ENCODE data around the gene SLC19A2. TPM values are rescaled to one million over a fixed set of nuclear protein-coding genes. Genes with fewer than 3 reads are reported as not detected.

Gene SLC19A2
- polyA plus RNA-seq, 1 donor from 2014 or later, result 45.8 TPM

GRCh38 chr1:169462385-169462784 lies 23.4 kb downstream of the SLC19A2 start:
- H3K36me3 ChIP-seq (ENCODE audit: insufficient read depth, low read length), result no peaks in the 10 kb centered on the region
- H3K9me3 ChIP-seq (ENCODE audit: low read length), result peaks cover under 1% of the 10 kb centered on the region
- no peaks in the 10 kb centered on the region for H3K9me2 ChIP-seq (ENCODE audit: insufficient read depth, low read length)
- H2AFZ ChIP-seq (ENCODE audit: low read depth, low read length), result no peak overlapping the region
- no peak overlapping the region for H3K9ac ChIP-seq (ENCODE audit: low read length)
- no peak overlapping the region for H3K4me3 ChIP-seq (ENCODE audit: low read length)
- H3K4me2 ChIP-seq (ENCODE audit: low read length), result no peak overlapping the region
- TF ChIP-seq, protein P1, sequence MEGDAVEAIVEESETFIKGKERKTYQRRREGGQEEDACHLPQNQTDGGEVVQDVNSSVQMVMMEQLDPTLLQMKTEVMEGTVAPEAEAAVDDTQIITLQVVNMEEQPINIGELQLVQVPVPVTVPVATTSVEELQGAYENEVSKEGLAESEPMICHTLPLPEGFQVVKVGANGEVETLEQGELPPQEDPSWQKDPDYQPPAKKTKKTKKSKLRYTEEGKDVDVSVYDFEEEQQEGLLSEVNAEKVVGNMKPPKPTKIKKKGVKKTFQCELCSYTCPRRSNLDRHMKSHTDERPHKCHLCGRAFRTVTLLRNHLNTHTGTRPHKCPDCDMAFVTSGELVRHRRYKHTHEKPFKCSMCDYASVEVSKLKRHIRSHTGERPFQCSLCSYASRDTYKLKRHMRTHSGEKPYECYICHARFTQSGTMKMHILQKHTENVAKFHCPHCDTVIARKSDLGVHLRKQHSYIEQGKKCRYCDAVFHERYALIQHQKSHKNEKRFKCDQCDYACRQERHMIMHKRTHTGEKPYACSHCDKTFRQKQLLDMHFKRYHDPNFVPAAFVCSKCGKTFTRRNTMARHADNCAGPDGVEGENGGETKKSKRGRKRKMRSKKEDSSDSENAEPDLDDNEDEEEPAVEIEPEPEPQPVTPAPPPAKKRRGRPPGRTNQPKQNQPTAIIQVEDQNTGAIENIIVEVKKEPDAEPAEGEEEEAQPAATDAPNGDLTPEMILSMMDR (IDR thresholded peaks at IDR 0.05; ENCODE audit: poor library complexity, severe bottlenecking), result no peak
- TF ChIP-seq EZH2 (IDR thresholded peaks at IDR 0.05; ENCODE audit: borderline replicate concordance, insufficient read depth, low read length, poor library complexity, severe bottlenecking) (no peak), MXI1 (conservative IDR thresholded peaks at IDR 0.05; ENCODE audit: poor library complexity, severe bottlenecking) (no peak), SMC3 (conservative IDR thresholded peaks at IDR 0.05; ENCODE audit: poor library complexity) (no peak), EP300 (conservative IDR thresholded peaks at IDR 0.05; ENCODE audit: poor library complexity, severe bottlenecking) (no peak), RAD21 (conservative IDR thresholded peaks at IDR 0.05) (no peak), POLR2AphosphoS5 (IDR thresholded peaks at IDR 0.05) (no peak), TAF1 (IDR thresholded peaks at IDR 0.05; ENCODE audit: low read depth) (no peak)
- TF ChIP-seq, protein P2, sequence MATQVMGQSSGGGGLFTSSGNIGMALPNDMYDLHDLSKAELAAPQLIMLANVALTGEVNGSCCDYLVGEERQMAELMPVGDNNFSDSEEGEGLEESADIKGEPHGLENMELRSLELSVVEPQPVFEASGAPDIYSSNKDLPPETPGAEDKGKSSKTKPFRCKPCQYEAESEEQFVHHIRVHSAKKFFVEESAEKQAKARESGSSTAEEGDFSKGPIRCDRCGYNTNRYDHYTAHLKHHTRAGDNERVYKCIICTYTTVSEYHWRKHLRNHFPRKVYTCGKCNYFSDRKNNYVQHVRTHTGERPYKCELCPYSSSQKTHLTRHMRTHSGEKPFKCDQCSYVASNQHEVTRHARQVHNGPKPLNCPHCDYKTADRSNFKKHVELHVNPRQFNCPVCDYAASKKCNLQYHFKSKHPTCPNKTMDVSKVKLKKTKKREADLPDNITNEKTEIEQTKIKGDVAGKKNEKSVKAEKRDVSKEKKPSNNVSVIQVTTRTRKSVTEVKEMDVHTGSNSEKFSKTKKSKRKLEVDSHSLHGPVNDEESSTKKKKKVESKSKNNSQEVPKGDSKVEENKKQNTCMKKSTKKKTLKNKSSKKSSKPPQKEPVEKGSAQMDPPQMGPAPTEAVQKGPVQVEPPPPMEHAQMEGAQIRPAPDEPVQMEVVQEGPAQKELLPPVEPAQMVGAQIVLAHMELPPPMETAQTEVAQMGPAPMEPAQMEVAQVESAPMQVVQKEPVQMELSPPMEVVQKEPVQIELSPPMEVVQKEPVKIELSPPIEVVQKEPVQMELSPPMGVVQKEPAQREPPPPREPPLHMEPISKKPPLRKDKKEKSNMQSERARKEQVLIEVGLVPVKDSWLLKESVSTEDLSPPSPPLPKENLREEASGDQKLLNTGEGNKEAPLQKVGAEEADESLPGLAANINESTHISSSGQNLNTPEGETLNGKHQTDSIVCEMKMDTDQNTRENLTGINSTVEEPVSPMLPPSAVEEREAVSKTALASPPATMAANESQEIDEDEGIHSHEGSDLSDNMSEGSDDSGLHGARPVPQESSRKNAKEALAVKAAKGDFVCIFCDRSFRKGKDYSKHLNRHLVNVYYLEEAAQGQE (IDR thresholded peaks at IDR 0.05; ENCODE audit: borderline replicate concordance), result no peak
- H3K27ac ChIP-seq (ENCODE audit: low read length), result no peak overlapping the region
- H3K27me3 ChIP-seq (ENCODE audit: insufficient read depth, low read depth, low read length), result no peaks in the 10 kb centered on the region
- H4K20me1 ChIP-seq (ENCODE audit: insufficient read depth), result no peaks in the 10 kb centered on the region
- no peaks in the 10 kb centered on the region for H3K79me2 ChIP-seq (replicated peaks; ENCODE audit: insufficient read depth, low read length)
- no peaks in the 10 kb centered on the region for H3F3A ChIP-seq (ENCODE audit: insufficient read depth, low read length, poor library complexity, severe bottlenecking)

DNA sequence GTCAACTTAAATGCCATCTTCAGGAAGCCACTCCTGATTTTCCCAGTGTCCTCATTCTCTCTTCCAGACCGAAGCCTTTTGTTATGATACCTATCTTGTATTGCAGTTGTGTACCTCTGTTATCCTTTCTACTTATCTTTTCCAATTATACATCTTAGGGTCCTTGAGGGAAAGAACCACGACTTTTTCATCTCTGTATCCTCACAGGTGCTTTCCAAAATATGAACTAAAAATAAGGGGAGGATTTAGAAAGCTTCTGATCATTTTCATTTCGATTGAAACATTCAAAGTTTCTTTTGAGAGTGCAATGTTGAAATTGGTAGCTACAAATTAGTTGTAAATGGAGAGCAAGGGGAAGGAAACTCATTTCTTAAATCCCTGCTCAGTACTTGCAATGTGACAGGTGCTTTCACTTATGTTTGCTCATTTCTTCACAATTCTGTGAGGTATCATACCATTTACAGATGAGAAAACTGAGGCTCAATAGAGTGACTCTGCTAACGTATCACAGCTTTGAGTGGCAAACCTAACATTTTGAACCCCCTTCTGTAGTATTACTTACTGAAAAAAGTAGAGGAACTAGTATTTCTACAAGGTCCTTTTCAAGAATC lies 24.2 kb downstream of the SLC19A2 start:
- Histone ChIP-seq H3K4me2 (ENCODE audit: low read length) (no peak overlapping the region), H3K36me3 (ENCODE audit: insufficient read depth, low read length) (no peaks in the 10 kb centered on the region), H3K9me2 (ENCODE audit: insufficient read depth, low read length) (no peaks in the 10 kb centered on the region), H2AFZ (ENCODE audit: low read depth, low read length) (no peak overlapping the region), H3F3A (ENCODE audit: insufficient read depth, low read length, poor library complexity, severe bottlenecking) (no peaks in the 10 kb centered on the region), H3K27me3 (ENCODE audit: insufficient read depth, low read depth, low read length) (no peaks in the 10 kb centered on the region), H3K9me3 (ENCODE audit: low read length) (peaks cover 5% of the 10 kb centered on the region), H3K27ac (ENCODE audit: low read length) (no peak overlapping the region), H3K9ac (ENCODE audit: low read length) (no peak overlapping the region), H3K79me2 (replicated peaks; ENCODE audit: insufficient read depth, low read length) (no peaks in the 10 kb centered on the region), H4K20me1 (ENCODE audit: insufficient read depth) (no peaks in the 10 kb centered on the region), H3K4me3 (ENCODE audit: low read length) (no peak overlapping the region)
- TF ChIP-seq EP300 (conservative IDR thresholded peaks at IDR 0.05; ENCODE audit: poor library complexity, severe bottlenecking), result no peak
- TF ChIP-seq MXI1 (conservative IDR thresholded peaks at IDR 0.05; ENCODE audit: poor library complexity, severe bottlenecking), result no peak
- no peak for TF ChIP-seq TAF1 (IDR thresholded peaks at IDR 0.05; ENCODE audit: low read depth)
- TF ChIP-seq, protein P1 (IDR thresholded peaks at IDR 0.05; ENCODE audit: poor library complexity, severe bottlenecking), result no peak
- TF ChIP-seq, protein P2 (IDR thresholded peaks at IDR 0.05; ENCODE audit: borderline replicate concordance), result no peak
- TF ChIP-seq POLR2AphosphoS5 (IDR thresholded peaks at IDR 0.05), result no peak
- TF ChIP-seq SMC3 (conservative IDR thresholded peaks at IDR 0.05; ENCODE audit: poor library complexity), result no peak
- TF ChIP-seq RAD21 (conservative IDR thresholded peaks at IDR 0.05), result no peak
- TF ChIP-seq EZH2 (IDR thresholded peaks at IDR 0.05; ENCODE audit: borderline replicate concordance, insufficient read depth, low read length, poor library complexity, severe bottlenecking), result no peak
